Measurements from ENCODE around the gene CLEC17A.

GRCh38 chr19:14560776-14561108 is 22.1 kb upstream of the CLEC17A start:
- TF ChIP-seq ZNF274 (IDR thresholded peaks at IDR 0.05; ENCODE audit: low read depth, low read length) (no peak), SUZ12 (IDR thresholded peaks at IDR 0.05; ENCODE audit: extremely low read depth, insufficient read depth, insufficient read length) (no peak), YY1 (IDR thresholded peaks at IDR 0.05; ENCODE audit: insufficient read depth, insufficient read length) (no peak)
